PC-3 (cell line): Measurements from ENCODE around the gene PDE2A.

Experiments
- CTCF ChIP-seq: fragments of 300-600 bp; sonication (generic); conservative IDR thresholded peaks from 2 replicates; pipeline ENCODE4 v1.5.1; 2017; ENCODE audit warnings: antibody characterized with exemption, low read depth, mild to moderate bottlenecking, low read length
- EZH2 ChIP-seq: fragments of 300-600 bp; sonication (generic); IDR thresholded peaks from one replicate; pipeline ENCODE4 v1.6.1; 2017; ENCODE audit warnings: antibody characterized with exemption, mild to moderate bottlenecking, low read length; ENCODE audit not compliant: unreplicated experiment

GRCh38 chr11:72600557-72600956, 73.7 kb downstream of the PDE2A start:
- TF ChIP-seq CTCF: no peak
- no peak for TF ChIP-seq EZH2
